HEK293T (cell line): ENCODE measurements around the gene ACADS.

Source experiments
- BHLHE40 ChIP-seq: fragments of 450-650 bp; IDR thresholded peaks from 2 replicates; pipeline ENCODE4 v1.6.1; 2016; ENCODE audit warnings: mild to moderate bottlenecking, moderate library complexity, borderline replicate concordance
- ELF4 ChIP-seq: fragments of 450-650 bp; IDR thresholded peaks from 2 replicates; pipeline ENCODE4 v1.6.1; 2017; ENCODE audit warnings: antibody characterized with exemption
- FOXM1 ChIP-seq: fragments of 450-650 bp; IDR thresholded peaks from 2 replicates; pipeline ENCODE4 v1.6.1; 2017; ENCODE audit warnings: mild to moderate bottlenecking, borderline replicate concordance
- TARDBP ChIP-seq: fragments of 450-650 bp; IDR thresholded peaks from 2 replicates; pipeline ENCODE4 v1.6.1; 2016

DNA sequence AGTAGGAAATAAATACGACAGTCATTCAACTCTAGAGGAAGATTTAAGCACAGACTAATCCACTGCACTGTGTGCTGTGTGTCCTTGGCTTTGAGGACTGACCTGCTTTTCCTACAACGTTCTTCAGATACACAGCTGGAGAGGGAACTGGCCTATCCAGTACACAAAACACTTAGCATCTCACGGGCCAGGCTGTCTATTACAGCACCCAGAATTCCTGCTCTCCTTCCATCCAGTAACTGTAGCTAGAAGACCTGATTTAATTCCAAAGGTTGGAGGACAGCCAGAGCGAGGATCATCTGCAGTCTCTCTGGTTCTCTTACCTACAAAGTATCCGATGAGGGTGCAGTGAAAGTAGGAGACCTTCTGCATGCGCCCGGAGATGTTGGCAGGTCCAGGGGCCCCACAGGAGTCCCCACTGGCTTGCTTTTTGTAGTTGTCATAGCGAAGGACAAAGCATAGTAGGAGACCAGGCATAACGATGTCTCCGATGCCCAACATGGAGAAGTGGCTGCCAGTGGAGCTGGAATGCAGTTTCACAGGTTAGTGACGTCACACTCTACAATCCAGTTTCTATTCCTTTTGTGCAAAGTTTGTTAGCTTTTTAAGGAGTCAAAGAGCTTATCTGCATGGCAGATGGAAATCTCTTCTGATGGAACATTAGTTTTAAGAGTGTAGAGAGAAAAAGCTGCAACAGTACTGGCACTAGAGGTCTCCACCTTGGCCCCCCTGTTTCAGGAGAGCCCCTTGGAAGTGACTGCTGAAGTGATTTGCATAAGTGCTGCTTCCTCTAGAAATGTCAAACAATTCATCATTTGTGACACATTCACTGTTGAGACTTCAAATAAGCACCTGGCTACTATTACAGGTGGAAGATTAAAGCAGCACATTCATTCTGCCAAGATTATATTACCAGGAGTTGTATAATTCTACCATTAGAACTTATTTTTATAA, 41.7 kb downstream of the ACADS start:
- no peak for TF ChIP-seq BHLHE40
- TF ChIP-seq FOXM1 = no peak
- TF ChIP-seq ELF4 = no peak
- TF ChIP-seq TARDBP = no peak
